ENCODE measurements around the gene GPATCH8. TPM values are rescaled to one million over a fixed set of nuclear protein-coding genes. Genes with fewer than 3 reads are reported as not detected.
A peak's percentile ranks its signal among the peaks of the same experiment; 100 is the strongest.
"Not testable (repeated sequence)": the region's sequence is repeated elsewhere in the genome, so short reads cannot be mapped to it uniquely, and the experiment has no call there.

GPATCH8 gene
- total and polyA plus RNA-seq, 5 donors from 2014 or later, result 24.0 to 87.7 (median 25.5) TPM

- no peaks in the 10 kb centered on the region for H3K36me3 ChIP-seq (ENCODE audit: control insufficient read depth, insufficient read depth, low read length)
- H3K9me3 ChIP-seq (ENCODE audit: control insufficient read depth in 2 of 2, low read length in 2 of 2), result no peaks in the 10 kb centered on the region
- DNase-seq (no peak), ATAC-seq (ENCODE audit: low read depth in 2 of 2) (no peak)
- no peak overlapping the region for H3K27ac ChIP-seq (ENCODE audit: insufficient read depth, low read length, poor library complexity, severe bottlenecking)
- H3K4me3 ChIP-seq (ENCODE audit: low read depth, low read length), result no peak overlapping the region
- Mint-ChIP-seq H3K27me3 (peaks cover 40% of the 10 kb centered on the region), H3K4me3 (no peak overlapping the region), H3K27ac (no peak overlapping the region), H3K9me3 (no peaks in the 10 kb centered on the region), H3K36me3 (no peaks in the 10 kb centered on the region), H3K4me1 (peaks cover 0 to 9% (median 0%) of the 10 kb centered on the region in 4 donors)
- no peaks in the 10 kb centered on the region for H3K4me1 ChIP-seq (ENCODE audit: control insufficient read depth, insufficient read depth, low read length, poor library complexity, severe bottlenecking)
- H3K27me3 ChIP-seq (ENCODE audit: control insufficient read depth, insufficient read depth, low read length), result no peaks in the 10 kb centered on the region
These were observed 127.8 kb downstream of the GPATCH8 start for GRCh38 chr17:44375196-44376017.

- peaks cover 0 to 13% (median 3%) of the 10 kb centered on the region in 4 donors for H3K4me1 Mint-ChIP-seq
- ATAC-seq (ENCODE audit: low read depth in 2 of 2) (no peak), DNase-seq (no peak)
- no peaks in the 10 kb centered on the region for H3K36me3 Mint-ChIP-seq
- H3K27ac ChIP-seq (ENCODE audit: insufficient read depth, low read length, poor library complexity, severe bottlenecking), result no peak overlapping the region
- H3K4me3 Mint-ChIP-seq, result no peak overlapping the region
- H3K27me3 Mint-ChIP-seq, result peaks cover 40% of the 10 kb centered on the region
- H3K9me3 Mint-ChIP-seq, result no peaks in the 10 kb centered on the region
- no peaks in the 10 kb centered on the region for H3K36me3 ChIP-seq (ENCODE audit: control insufficient read depth, insufficient read depth, low read length)
- no peak overlapping the region for H3K4me3 ChIP-seq (ENCODE audit: low read depth, low read length)
- no peaks in the 10 kb centered on the region for H3K27me3 ChIP-seq (ENCODE audit: control insufficient read depth, insufficient read depth, low read length)
- H3K4me1 ChIP-seq (ENCODE audit: control insufficient read depth, insufficient read depth, low read length, poor library complexity, severe bottlenecking), result no peaks in the 10 kb centered on the region
- H3K9me3 ChIP-seq (ENCODE audit: control insufficient read depth in 2 of 2, low read length in 2 of 2), result no peaks in the 10 kb centered on the region
- no peak overlapping the region for H3K27ac Mint-ChIP-seq
These were observed 128.7 kb downstream of the GPATCH8 start for GRCh38 chr17:44374306-44375195.

GRCh38 chr17:44372036-44372435, 131.2 kb downstream of the GPATCH8 start:
- Histone ChIP-seq H3K4me1 (ENCODE audit: control insufficient read depth, insufficient read depth, low read length, poor library complexity, severe bottlenecking) (no peaks in the 10 kb centered on the region), H3K4me3 (ENCODE audit: low read depth, low read length) (no peak overlapping the region), H3K27me3 (ENCODE audit: control insufficient read depth, insufficient read depth, low read length) (no peaks in the 10 kb centered on the region), H3K27ac (ENCODE audit: insufficient read depth, low read length, poor library complexity, severe bottlenecking) (no peak overlapping the region), H3K36me3 (ENCODE audit: control insufficient read depth, insufficient read depth, low read length) (no peaks in the 10 kb centered on the region), H3K9me3 (ENCODE audit: control insufficient read depth in 2 of 2, low read length in 2 of 2) (no peaks in the 10 kb centered on the region)
- no peaks in the 10 kb centered on the region for H3K36me3 Mint-ChIP-seq
- DNase-seq (no peak), ATAC-seq (ENCODE audit: low read depth in 2 of 2) (no peak)
- H3K27me3 Mint-ChIP-seq, result peaks cover 36% of the 10 kb centered on the region
- H3K4me1 Mint-ChIP-seq, result peaks cover 0 to 15% (median 5%) of the 10 kb centered on the region in 4 donors
- peak overlapping the region in 1 of 4 donors; percentile 36 for H3K4me3 Mint-ChIP-seq
- H3K27ac Mint-ChIP-seq, result no peak overlapping the region
- H3K9me3 Mint-ChIP-seq, result peaks cover 0 to 1% (median 0%) of the 10 kb centered on the region in 7 donors

GRCh38 chr17:44369414-44370023, 133.7 kb downstream of the GPATCH8 start:
- H3K27ac Mint-ChIP-seq, result peak overlapping the region in 1 of 3 donors; percentile 60
- peaks cover 0 to 15% (median 6%) of the 10 kb centered on the region in 4 donors for H3K4me1 Mint-ChIP-seq
- not testable (repeated sequence) for H3K9me3 Mint-ChIP-seq; H3K4me3 ChIP-seq (ENCODE audit: low read depth, low read length); H3K4me1 ChIP-seq (ENCODE audit: control insufficient read depth, insufficient read depth, low read length, poor library complexity, severe bottlenecking); H3K36me3 ChIP-seq (ENCODE audit: control insufficient read depth, insufficient read depth, low read length); H3K27ac ChIP-seq (ENCODE audit: insufficient read depth, low read length, poor library complexity, severe bottlenecking); ATAC-seq (ENCODE audit: low read depth in 2 of 2); H3K27me3 ChIP-seq (ENCODE audit: control insufficient read depth, insufficient read depth, low read length); H3K9me3 ChIP-seq (ENCODE audit: control insufficient read depth in 2 of 2, low read length in 2 of 2); H3K36me3 Mint-ChIP-seq
- DNase-seq, result peak in 1 of 3 donors; percentile 44
- peak overlapping the region in 3 of 4 donors; percentile 69 to 78 (median 75) for H3K4me3 Mint-ChIP-seq
- H3K27me3 Mint-ChIP-seq, result peaks cover 47% of the 10 kb centered on the region

- H3K4me3 ChIP-seq (ENCODE audit: low read depth, low read length); DNase-seq; H3K9me3 Mint-ChIP-seq; H3K27ac ChIP-seq (ENCODE audit: insufficient read depth, low read length, poor library complexity, severe bottlenecking); H3K27ac Mint-ChIP-seq; H3K4me1 ChIP-seq (ENCODE audit: control insufficient read depth, insufficient read depth, low read length, poor library complexity, severe bottlenecking); H3K36me3 ChIP-seq (ENCODE audit: control insufficient read depth, insufficient read depth, low read length); ATAC-seq (ENCODE audit: low read depth in 2 of 2); H3K27me3 ChIP-seq (ENCODE audit: control insufficient read depth, insufficient read depth, low read length); H3K9me3 ChIP-seq (ENCODE audit: control insufficient read depth in 2 of 2, low read length in 2 of 2); H3K36me3 Mint-ChIP-seq; H3K4me3 Mint-ChIP-seq: not testable (repeated sequence)
- H3K4me1 Mint-ChIP-seq, result peaks cover 0 to 15% (median 6%) of the 10 kb centered on the region in 4 donors
- peaks cover 44% of the 10 kb centered on the region for H3K27me3 Mint-ChIP-seq
These were observed 134.6 kb downstream of the GPATCH8 start for GRCh38 chr17:44368391-44369243.

GRCh38 chr17:44367231-44367979, 135.8 kb downstream of the GPATCH8 start:
- no peak for ATAC-seq (ENCODE audit: low read depth in 2 of 2)
- H3K27ac ChIP-seq (ENCODE audit: insufficient read depth, low read length, poor library complexity, severe bottlenecking), result no peak overlapping the region

More at GRCh38 chr17:44367231-44367979, 135.8 kb downstream of the GPATCH8 start:
- Histone ChIP-seq H3K36me3 (ENCODE audit: control insufficient read depth, insufficient read depth, low read length) (no peaks in the 10 kb centered on the region), H3K9me3 (ENCODE audit: control insufficient read depth in 2 of 2, low read length in 2 of 2) (no peaks in the 10 kb centered on the region), H3K4me3 (ENCODE audit: low read depth, low read length) (no peak overlapping the region), H3K27me3 (ENCODE audit: control insufficient read depth, insufficient read depth, low read length) (no peaks in the 10 kb centered on the region), H3K4me1 (ENCODE audit: control insufficient read depth, insufficient read depth, low read length, poor library complexity, severe bottlenecking) (peaks cover 14% of the 10 kb centered on the region)
- peaks cover 0 to 14% (median 7%) of the 10 kb centered on the region in 4 donors for H3K4me1 Mint-ChIP-seq
- H3K27me3 Mint-ChIP-seq, result peaks cover 33% of the 10 kb centered on the region
- no peak for DNase-seq
- peak overlapping the region in 1 of 3 donors; percentile 18 for H3K27ac Mint-ChIP-seq
- peak overlapping the region in 1 of 4 donors; percentile 22 for H3K4me3 Mint-ChIP-seq
- peaks cover 0 to 2% (median 0%) of the 10 kb centered on the region in 7 donors for H3K9me3 Mint-ChIP-seq
- no peaks in the 10 kb centered on the region for H3K36me3 Mint-ChIP-seq

Measured in CD4-positive, CD25-positive, alpha-beta regulatory T cell (primary cell).